Astrocyte of the cerebellum (primary cell): ENCODE results near the gene KMT5C.
A peak's percentile ranks its signal among the peaks of the same experiment; 100 is the strongest.

Experiments
- DNase-seq: peaks from one replicate; pipeline ENCODE4 v3.0.0-alpha.2; 2011; ENCODE audit warnings: low read depth
- H3K4me3 ChIP-seq: 2 replicates; pipeline ENCODE4 v1.5.1; 2011; ENCODE audit warnings: mild to moderate bottlenecking, low read depth, low read length, moderate library complexity
- in situ Hi-C: cut with HindIII; loops from 2 replicates; pipeline ENCODE4 v1.10.0; 2017; ENCODE audit warnings: low sequenced_read_pairs
- TF ChIP-seq, protein P1 (sequence below): IDR thresholded peaks from 2 replicates; pipeline ENCODE4 v1.5.1; 2012; ENCODE audit warnings: low read length, low read depth, moderate library complexity, mild to moderate bottlenecking; ENCODE audit errors: missing control alignments

Gene KMT5C

DNA sequence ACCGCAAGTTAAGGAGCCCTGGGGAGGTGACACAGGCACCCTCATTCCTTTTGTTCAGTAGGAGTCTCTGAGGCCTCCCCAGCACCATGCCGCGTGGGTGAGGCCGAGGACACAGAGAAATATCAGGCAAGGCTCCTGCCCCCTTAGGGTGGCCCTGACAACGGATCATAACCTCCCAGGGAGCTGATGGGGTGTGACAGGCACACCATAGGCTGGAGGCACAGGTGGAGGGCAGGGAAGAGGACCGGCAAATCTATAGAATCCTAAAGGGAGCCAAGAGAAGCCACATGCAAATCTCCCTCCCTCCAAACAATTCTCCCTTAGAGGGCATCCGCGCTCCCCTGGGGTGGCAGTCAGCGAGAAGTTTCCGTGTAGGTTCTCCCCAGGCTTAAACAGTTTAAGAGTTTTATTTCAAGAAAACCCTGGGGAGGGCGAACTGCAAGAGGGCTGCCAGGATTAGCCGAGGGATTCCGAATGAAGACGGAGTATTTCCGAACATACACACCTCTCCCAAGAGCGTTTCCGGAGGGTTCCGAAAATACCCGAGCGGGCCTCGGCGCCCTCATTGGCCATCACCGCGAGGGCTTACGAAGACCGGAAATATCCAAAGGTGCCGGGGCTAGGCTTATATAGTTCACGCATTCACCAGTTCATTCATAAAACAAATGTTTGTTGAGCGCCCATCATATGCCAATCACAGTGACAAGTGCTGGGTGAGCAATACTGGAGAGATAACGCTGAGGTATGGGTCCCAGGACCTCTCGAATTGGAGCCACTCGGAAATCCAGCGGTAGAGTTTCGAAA is 45.4 kb downstream of the KMT5C start:
- peak overlapping the region; percentile 97 for H3K4me3 ChIP-seq
- in situ Hi-C loops, result loop anchor here (5.0 kb wide), 1 partner anchor 208 kb away; no protein-coding TSS in a partner anchor
- peak; percentile 88 for DNase-seq
- TF ChIP-seq, protein P1, sequence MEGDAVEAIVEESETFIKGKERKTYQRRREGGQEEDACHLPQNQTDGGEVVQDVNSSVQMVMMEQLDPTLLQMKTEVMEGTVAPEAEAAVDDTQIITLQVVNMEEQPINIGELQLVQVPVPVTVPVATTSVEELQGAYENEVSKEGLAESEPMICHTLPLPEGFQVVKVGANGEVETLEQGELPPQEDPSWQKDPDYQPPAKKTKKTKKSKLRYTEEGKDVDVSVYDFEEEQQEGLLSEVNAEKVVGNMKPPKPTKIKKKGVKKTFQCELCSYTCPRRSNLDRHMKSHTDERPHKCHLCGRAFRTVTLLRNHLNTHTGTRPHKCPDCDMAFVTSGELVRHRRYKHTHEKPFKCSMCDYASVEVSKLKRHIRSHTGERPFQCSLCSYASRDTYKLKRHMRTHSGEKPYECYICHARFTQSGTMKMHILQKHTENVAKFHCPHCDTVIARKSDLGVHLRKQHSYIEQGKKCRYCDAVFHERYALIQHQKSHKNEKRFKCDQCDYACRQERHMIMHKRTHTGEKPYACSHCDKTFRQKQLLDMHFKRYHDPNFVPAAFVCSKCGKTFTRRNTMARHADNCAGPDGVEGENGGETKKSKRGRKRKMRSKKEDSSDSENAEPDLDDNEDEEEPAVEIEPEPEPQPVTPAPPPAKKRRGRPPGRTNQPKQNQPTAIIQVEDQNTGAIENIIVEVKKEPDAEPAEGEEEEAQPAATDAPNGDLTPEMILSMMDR, result no peak

- DNase-seq, result peak; percentile 97
- peak within 1 kb of the TSS; percentile 97 for H3K4me3 ChIP-seq
- in situ Hi-C loops, result loop anchor here (5.0 kb wide), 1 partner anchor 209 kb away; no protein-coding TSS in a partner anchor
- TF ChIP-seq, protein P1, result no peak
Measured at GRCh38 chr19:55385724-55386492, 46.2 kb downstream of the KMT5C start, which contains the start of gene RPL28. TSS of gene RPL28 (plus strand) at chr19:55385932. CDS start at chr19:55386358, 426 bp downstream.

- TF ChIP-seq, protein P1, result no peak
- DNase-seq, result no peak
- peak overlapping the region; percentile 97 for H3K4me3 ChIP-seq
- in situ Hi-C loops, result loop anchor here (5.0 kb wide), 1 partner anchor 209 kb away; no protein-coding TSS in a partner anchor
Measured at GRCh38 chr19:55386493-55386971, 46.9 kb downstream of the KMT5C start.

DNA sequence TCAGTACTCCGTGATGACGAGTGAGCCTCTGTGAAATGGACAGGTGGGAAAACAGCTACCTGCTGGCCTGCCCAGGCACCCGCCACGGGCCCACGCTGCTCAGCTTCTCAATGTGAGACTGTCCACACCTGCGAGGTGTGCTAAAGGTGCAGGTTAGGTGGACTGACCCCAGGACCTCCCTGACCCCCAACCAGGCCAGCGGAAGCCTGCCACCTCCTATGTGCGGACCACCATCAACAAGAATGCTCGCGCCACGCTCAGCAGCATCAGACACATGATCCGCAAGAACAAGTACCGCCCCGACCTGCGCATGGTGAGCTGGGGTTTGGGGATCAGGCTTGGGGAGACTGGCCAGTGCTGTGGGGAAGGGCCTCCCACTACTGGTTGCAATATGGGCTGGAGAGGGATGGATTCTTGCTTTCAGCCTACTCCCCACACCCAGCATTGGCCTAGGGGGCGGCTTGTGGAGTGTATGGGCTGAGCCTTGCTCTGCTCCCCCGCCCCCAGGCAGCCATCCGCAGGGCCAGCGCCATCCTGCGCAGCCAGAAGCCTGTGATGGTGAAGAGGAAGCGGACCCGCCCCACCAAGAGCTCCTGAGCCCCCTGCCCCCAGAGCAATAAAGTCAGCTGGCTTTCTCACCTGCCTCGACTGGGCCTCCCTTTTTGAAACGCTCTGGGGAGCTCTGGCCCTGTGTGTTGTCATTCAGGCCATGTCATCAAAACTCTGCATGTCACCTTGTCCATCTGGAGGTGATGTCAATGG is 48.2 kb downstream of the KMT5C start:
- peak overlapping the region; percentile 97 for H3K4me3 ChIP-seq
- TF ChIP-seq, protein P1, result no peak
- in situ Hi-C loops, result loop anchor here (5.0 kb wide), 1 partner anchor 211 kb away; no protein-coding TSS in a partner anchor
- no peak for DNase-seq

GRCh38 chr19:55389386-55390317 is 50.0 kb downstream of the KMT5C start:
- H3K4me3 ChIP-seq, result no peak overlapping the region
- TF ChIP-seq, protein P1, result no peak
- no peak for DNase-seq
- in situ Hi-C loops, result loop anchor here (5.0 kb wide), 2 partner anchors 37 to 212 kb away; partner anchors contain the start of gene COX6B2
